Measurements from ENCODE around the gene PRR15L. TPM values are rescaled to one million over a fixed set of nuclear protein-coding genes. Genes with fewer than 3 reads are reported as not detected.

The PRR15L gene
- total RNA-seq, 4 donors from 2014 or later, result 111 to 230 (median 182) TPM

- in situ Hi-C loops (cut with MboI; ENCODE audit: low pct_ligation_motif_present in 1 of 4, low pct_unique_long_range_greater_than_20kb in 1 of 4, low sequenced_read_pairs in 3 of 4), result no loop called here
- TF ChIP-seq CTCF (IDR thresholded peaks at IDR 0.05) (no peak), POLR2AphosphoS5 (IDR thresholded peaks at IDR 0.05) (peak in 2 of 3 donors; percentile 41 to 46), EP300 (IDR thresholded peaks at IDR 0.05; ENCODE audit: low read depth) (no peak), POLR2A (IDR thresholded peaks at IDR 0.05) (peak; percentile 57)
- H3K27ac ChIP-seq, result peak overlapping the region; percentile 88 to 93 (median 90)
- no peaks in the 10 kb centered on the region for H3K27me3 ChIP-seq
- DNase-seq, result no peak
- peaks cover 20 to 83% (median 60%) of the 10 kb centered on the region in 4 donors for H3K4me1 ChIP-seq
- H3K4me3 ChIP-seq, result no peak overlapping the region
- H3K36me3 ChIP-seq, result no peaks in the 10 kb centered on the region
- no peaks in the 10 kb centered on the region for H3K9me3 ChIP-seq
- intact Hi-C loops (cut with DNase I; ENCODE audit: low total_unique reads), result loop anchor here (5.0 to 10.0 kb wide), 2 partner anchors 46 to 104 kb away; partner anchors contain the start of gene SCRN2
- WGBS, 2 donors (ENCODE audit: low coverage in 1 of 2), result 0 to 12% methylated on average over 2 to 5 of the region's 5 CpGs
Observed at GRCh38 chr17:47948706-47949196, 8.9 kb downstream of the PRR15L start.

GRCh38 chr17:47946929-47947397 is 10.7 kb downstream of the PRR15L start:
- Histone ChIP-seq H3K4me3 (no peak overlapping the region), H3K27me3 (no peaks in the 10 kb centered on the region), H3K27ac (peak overlapping the region; percentile 53 to 93 (median 90)), H3K36me3 (no peaks in the 10 kb centered on the region), H3K4me1 (peaks cover 24 to 88% (median 56%) of the 10 kb centered on the region in 4 donors), H3K9me3 (no peaks in the 10 kb centered on the region)
- TF ChIP-seq CTCF (IDR thresholded peaks at IDR 0.05) (peak; percentile 75 to 93 (median 90)), POLR2A (IDR thresholded peaks at IDR 0.05) (peak; percentile 45), EP300 (IDR thresholded peaks at IDR 0.05; ENCODE audit: low read depth) (no peak), POLR2AphosphoS5 (IDR thresholded peaks at IDR 0.05) (peak; percentile 11 to 64 (median 28))
- in situ Hi-C loops (cut with MboI; ENCODE audit: low pct_ligation_motif_present in 1 of 4, low pct_unique_long_range_greater_than_20kb in 1 of 4, low sequenced_read_pairs in 3 of 4) (no loop called here), intact Hi-C loops (cut with DNase I; ENCODE audit: low total_unique reads) (loop anchor here (5.0 to 10.0 kb wide), 2 partner anchors 45 to 102 kb away; partner anchors contain the start of gene SCRN2)
- peak; percentile 90 for DNase-seq
- WGBS, 2 donors (ENCODE audit: low coverage in 1 of 2), result 28 to 38% methylated on average over 1 to 2 of the region's 2 CpGs

GRCh38 chr17:47946516-47946915 is 11.2 kb downstream of the PRR15L start:
- H3K36me3 ChIP-seq, result no peaks in the 10 kb centered on the region
- peaks cover 24 to 84% (median 53%) of the 10 kb centered on the region in 4 donors for H3K4me1 ChIP-seq
- H3K27me3 ChIP-seq, result no peaks in the 10 kb centered on the region
- TF ChIP-seq CTCF (IDR thresholded peaks at IDR 0.05) (no peak), POLR2A (IDR thresholded peaks at IDR 0.05) (no peak), EP300 (IDR thresholded peaks at IDR 0.05; ENCODE audit: low read depth) (no peak), POLR2AphosphoS5 (IDR thresholded peaks at IDR 0.05) (no peak)
- no peaks in the 10 kb centered on the region for H3K9me3 ChIP-seq
- peak overlapping the region; percentile 53 to 93 (median 90) for H3K27ac ChIP-seq
- intact Hi-C loops (cut with DNase I; ENCODE audit: low total_unique reads) (loop anchor here (5.0 to 10.0 kb wide), 2 partner anchors 44 to 102 kb away; partner anchors contain the start of gene SCRN2), in situ Hi-C loops (cut with MboI; ENCODE audit: low pct_ligation_motif_present in 1 of 4, low pct_unique_long_range_greater_than_20kb in 1 of 4, low sequenced_read_pairs in 3 of 4) (no loop called here)
- no peak overlapping the region for H3K4me3 ChIP-seq
- WGBS, 2 donors (ENCODE audit: low coverage in 1 of 2), result 95% methylated on average over 6 of the region's 6 CpGs; no CpG with 5 or more reads in 1 of the 2 donors
- DNase-seq, result no peak

- Histone ChIP-seq H3K4me3 (no peak overlapping the region), H3K27ac (peak overlapping the region; percentile 53 to 93 (median 90)), H3K9me3 (no peaks in the 10 kb centered on the region), H3K36me3 (no peaks in the 10 kb centered on the region), H3K27me3 (no peaks in the 10 kb centered on the region), H3K4me1 (peaks cover 24 to 81% (median 49%) of the 10 kb centered on the region in 4 donors)
- WGBS, 2 donors (ENCODE audit: low coverage in 1 of 2), result 62% methylated on average over 10 of the region's 10 CpGs; no CpG with 5 or more reads in 1 of the 2 donors
- TF ChIP-seq POLR2AphosphoS5 (IDR thresholded peaks at IDR 0.05), result no peak
- TF ChIP-seq POLR2A (IDR thresholded peaks at IDR 0.05), result peak; percentile 11
- TF ChIP-seq EP300 (IDR thresholded peaks at IDR 0.05; ENCODE audit: low read depth), result no peak
- TF ChIP-seq CTCF (IDR thresholded peaks at IDR 0.05), result no peak
- intact Hi-C loops (cut with DNase I; ENCODE audit: low total_unique reads) (loop anchor here (5.0 to 10.0 kb wide), 2 partner anchors 44 to 101 kb away; partner anchors contain the start of gene SCRN2), in situ Hi-C loops (cut with MboI; ENCODE audit: low pct_ligation_motif_present in 1 of 4, low pct_unique_long_range_greater_than_20kb in 1 of 4, low sequenced_read_pairs in 3 of 4) (no loop called here)
- no peak for DNase-seq
Observed at GRCh38 chr17:47945529-47946508, 11.9 kb downstream of the PRR15L start.
